GM23338 (cell line): Measurements from ENCODE around the gene TMEM270. TPM values are rescaled to one million over a fixed set of nuclear protein-coding genes. Genes with fewer than 3 reads are reported as not detected.

Experiments used
- ATAC-seq: fragments of 200-7000 bp; cut with Tn5 transposase; 3 replicates; pipeline ENCODE4 v1.9.1; 2020
- DNase-seq: peaks from one replicate; pipeline ENCODE4 v3.0.0-alpha.2; 2015; ENCODE audit warnings: low spot score
- H2AFZ ChIP-seq: fragments of 200-600 bp; sonication (generic); 2 replicates; pipeline ENCODE4 v1.8.0; 2016; ENCODE audit warnings: antibody characterized with exemption, mild to moderate bottlenecking, moderate library complexity
- H3F3A ChIP-seq: fragments of 200-600 bp; sonication (generic); replicated peaks from 2 replicates; pipeline ENCODE4 v1.8.0; 2017; ENCODE audit warnings: antibody characterized with exemption, mixed run types, low read depth
- H3K27ac ChIP-seq: fragments of 200-600 bp; sonication (generic); 2 replicates; pipeline ENCODE4 v1.6.1; 2016; ENCODE audit warnings: low read depth
- H3K27me3 ChIP-seq: fragments of 200-600 bp; sonication (generic); 2 replicates; pipeline ENCODE4 v1.8.0; 2016; ENCODE audit warnings: mild to moderate bottlenecking, mixed run types, moderate library complexity; ENCODE audit not compliant: insufficient read depth
- H3K36me3 ChIP-seq: fragments of 200-600 bp; sonication (generic); 2 replicates; pipeline ENCODE4 v1.8.0; 2016; ENCODE audit warnings: mild to moderate bottlenecking; ENCODE audit not compliant: insufficient read depth
- H3K4me1 ChIP-seq: fragments of 200-600 bp; sonication (generic); 2 replicates; pipeline ENCODE4 v1.8.0; 2016; ENCODE audit warnings: mild to moderate bottlenecking, moderate library complexity; ENCODE audit not compliant: insufficient read depth
- H3K4me2 ChIP-seq: fragments of 200-600 bp; sonication (generic); 2 replicates; pipeline ENCODE4 v1.7.1; 2017; ENCODE audit warnings: mixed run types
- H3K4me3 ChIP-seq: fragments of 200-600 bp; sonication (generic); 2 replicates; pipeline ENCODE4 v1.6.1; 2016; ENCODE audit warnings: mixed run types
- H3K79me2 ChIP-seq: fragments of 200-600 bp; sonication (generic); replicated peaks from 2 replicates; pipeline ENCODE4 v1.8.0; 2017; ENCODE audit warnings: mild to moderate bottlenecking; ENCODE audit not compliant: insufficient read depth
- H3K9me2 ChIP-seq: fragments of 200-600 bp; sonication (generic); 2 replicates; pipeline ENCODE4 v1.8.0; 2017; ENCODE audit not compliant: insufficient read depth
- H4K20me1 ChIP-seq: fragments of 200-600 bp; sonication (generic); replicated peaks from 2 replicates; pipeline ENCODE4 v1.8.0; 2017; ENCODE audit warnings: mild to moderate bottlenecking; ENCODE audit not compliant: insufficient read depth
- H3K27ac Mint-ChIP-seq: 2 replicates; pipeline ENCODE4 v1.8.0; 2020; ENCODE audit warnings: inconsistent platforms, mild to moderate bottlenecking, moderate library complexity, mixed read lengths
- H3K27me3 Mint-ChIP-seq: 3 replicates; pipeline ENCODE4 v1.8.0; 2022; ENCODE audit warnings: low read depth, mild to moderate bottlenecking, moderate library complexity, mixed read lengths, inconsistent platforms; ENCODE audit not compliant: insufficient read depth, poor library complexity
- H3K36me3 Mint-ChIP-seq: 3 replicates; pipeline ENCODE4 v1.8.0; 2021; ENCODE audit warnings: low read depth, mild to moderate bottlenecking, inconsistent platforms, moderate library complexity, mixed read lengths
- H3K4me1 Mint-ChIP-seq: 3 replicates; pipeline ENCODE4 v1.8.0; 2020; ENCODE audit warnings: mild to moderate bottlenecking, inconsistent platforms, mixed read lengths
- H3K4me3 Mint-ChIP-seq: 3 replicates; pipeline ENCODE4 v1.8.0; 2021; ENCODE audit warnings: moderate library complexity, mild to moderate bottlenecking, inconsistent platforms, mixed read lengths
- H3K9me3 Mint-ChIP-seq: 3 replicates; pipeline ENCODE4 v1.8.0; 2020; ENCODE audit warnings: moderate library complexity, mild to moderate bottlenecking, inconsistent platforms, mixed read lengths
- CREB1 ChIP-seq: fragments of 250-450 bp; sonication (Bioruptor Pico); IDR thresholded peaks from 2 replicates; pipeline ENCODE4 v1.5.0; 2020; ENCODE audit warnings: low read depth, mild to moderate bottlenecking, moderate library complexity
- CTCF ChIP-seq, 2 experiments: fragments of 200-600 bp in 1 of 2; sonication (generic) in 1 of 2; conservative IDR thresholded peaks; 2 replicates each; pipeline versions ENCODE4 v1.5.1 to v1.6.1; 2016 to 2017; ENCODE audit warnings: antibody characterized with exemption in 2 of 2, low read depth in 2 of 2, mild to moderate bottlenecking in 2 of 2, moderate library complexity in 1 of 2
- ETS1 ChIP-seq: IDR thresholded peaks from 2 replicates; pipeline ENCODE4 v1.6.1; 2016; ENCODE audit warnings: antibody characterized with exemption
- EZH2 ChIP-seq: fragments of 200-600 bp; sonication (generic); IDR thresholded peaks from one replicate; pipeline ENCODE4 v1.8.0; 2017; ENCODE audit warnings: antibody characterized with exemption, mild to moderate bottlenecking, low read depth; ENCODE audit not compliant: unreplicated experiment
- EZH2phosphoT487 ChIP-seq: fragments of 200-600 bp; sonication (generic); IDR thresholded peaks from one replicate; pipeline ENCODE4 v1.8.1; 2018; ENCODE audit warnings: antibody characterized with exemption; ENCODE audit not compliant: unreplicated experiment
- JUNB ChIP-seq: IDR thresholded peaks from one replicate; pipeline ENCODE4 v1.6.1; 2016; ENCODE audit warnings: antibody characterized with exemption; ENCODE audit not compliant: unreplicated experiment
- NANOG ChIP-seq: IDR thresholded peaks from 2 replicates; pipeline ENCODE4 v1.6.1; 2016; ENCODE audit warnings: antibody characterized with exemption, borderline replicate concordance
- POLR2AphosphoS5 ChIP-seq: IDR thresholded peaks from 2 replicates; pipeline ENCODE4 v1.6.1; 2016; ENCODE audit warnings: antibody characterized with exemption, low read depth
- REST ChIP-seq: IDR thresholded peaks from one replicate; pipeline ENCODE4 v1.6.1; 2018; ENCODE audit warnings: antibody characterized with exemption; ENCODE audit not compliant: unreplicated experiment
- STAT1 ChIP-seq: IDR thresholded peaks from one replicate; pipeline ENCODE4 v1.6.1; 2016; ENCODE audit warnings: antibody characterized with exemption; ENCODE audit not compliant: unreplicated experiment
- ZNF114 ChIP-seq: fragments of 250-450 bp; sonication (Bioruptor Pico); IDR thresholded peaks from 2 replicates; pipeline ENCODE4 v1.5.0; 2020; ENCODE audit warnings: mild to moderate bottlenecking, moderate library complexity
- ZNF331 ChIP-seq: fragments of 250-450 bp; sonication (Bioruptor Pico); IDR thresholded peaks from 2 replicates; pipeline ENCODE4 v1.5.0; 2020; ENCODE audit warnings: low read depth, mild to moderate bottlenecking, moderate library complexity
- ZNF462 ChIP-seq: fragments of 250-450 bp; sonication (Bioruptor Pico); IDR thresholded peaks from 2 replicates; pipeline ENCODE4 v1.5.0; 2020; ENCODE audit warnings: mild to moderate bottlenecking, moderate library complexity
- polyA plus RNA-seq: library from polyadenylated mRNA; unstranded; fragments of >200 nt; fragmentation: Nextera tagmentation; extraction: Ambion mirVana; gene quantifications from 2 replicates; pipeline ENCODE4 v1.2.1, GENCODE V29; 2016
- total RNA-seq: library from RNA; depleted of rRNA; stranded (reverse); fragments of >200 nt; shearing (Covaris generic); gene quantifications from 2 replicates; pipeline ENCODE4 v1.2.3, GENCODE V29; 2014

TMEM270 gene
- total and polyA plus RNA-seq, 2 experiments from 2014 or later, result not detected

- no peak for TF ChIP-seq NANOG
- TF ChIP-seq CREB1 (CRISPR knock-in tag), result no peak
- no peak for TF ChIP-seq CTCF (conservative IDR thresholded peaks at IDR 0.05; ENCODE audit: low read depth in 2 of 2)
- no peak for TF ChIP-seq ZNF114
- no peak for TF ChIP-seq ZNF462 (CRISPR knock-in tag)
- TF ChIP-seq REST, result no peak
- TF ChIP-seq ZNF331 (CRISPR knock-in tag), result no peak
- TF ChIP-seq POLR2AphosphoS5, result no peak
- no peak for TF ChIP-seq ETS1
- TF ChIP-seq EZH2, result no peak
- TF ChIP-seq STAT1, result no peak
- TF ChIP-seq EZH2phosphoT487, result no peak
- no peak for TF ChIP-seq JUNB
- no peak overlapping the region for H3K4me2 ChIP-seq
- Mint-ChIP-seq H3K27me3 (peaks cover 13% of the 10 kb centered on the region), H3K9me3 (peaks cover 15% of the 10 kb centered on the region), H3K36me3 (peaks cover 15% of the 10 kb centered on the region; the same call in 2 of the 3 replicates), H3K4me3 (no peak overlapping the region), H3K27ac (no peak overlapping the region), H3K4me1 (peaks cover 42% of the 10 kb centered on the region)
- peaks cover 38% of the 10 kb centered on the region for H3K4me1 ChIP-seq
- H4K20me1 ChIP-seq, result no peaks in the 10 kb centered on the region
- ATAC-seq, result no peak
- H3K9me2 ChIP-seq, result no peaks in the 10 kb centered on the region
- no peak overlapping the region for H3K4me3 ChIP-seq
- no peak overlapping the region for H3K27ac ChIP-seq
- H3F3A ChIP-seq, result 0 out of 2 replicates have a peak, but pooled peaks cover 3% of the 10 kb centered on the region
- H2AFZ ChIP-seq, result no peak overlapping the region
- no peaks in the 10 kb centered on the region for H3K27me3 ChIP-seq
- DNase-seq, result no peak
- H3K36me3 ChIP-seq, result no peaks in the 10 kb centered on the region
- H3K79me2 ChIP-seq, result no peaks in the 10 kb centered on the region
Measured at GRCh38 chr7:73834626-73835191, 26.2 kb upstream of the TMEM270 start.
